ENCODE data around the gene USP3.

Gene USP3

GRCh38 chr15:63593705-63594671 lies 89.6 kb downstream of the USP3 start:
- no peak for DNase-seq (ENCODE audit: low read depth)

- DNase-seq (ENCODE audit: low read depth): no peak
These were observed 90.7 kb downstream of the USP3 start for GRCh38 chr15:63595065-63595464.

- no peak for DNase-seq (ENCODE audit: low read depth)
These were observed 91.3 kb downstream of the USP3 start for GRCh38 chr15:63595688-63596087.

- peak; percentile 26 for DNase-seq (ENCODE audit: low read depth)
These were observed 92.3 kb downstream of the USP3 start for GRCh38 chr15:63596676-63597037.

- DNase-seq (ENCODE audit: low read depth): no peak
These were observed 92.8 kb downstream of the USP3 start, which contains the start of gene FBXL22 for GRCh38 chr15:63597038-63597790. TSS of gene FBXL22 (plus strand) at chr15:63597387. CDS start at chr15:63597393, 6 bp downstream.

GRCh38 chr15:63597821-63598220 lies 93.4 kb downstream of the USP3 start:
- no peak for DNase-seq (ENCODE audit: low read depth)

- DNase-seq (ENCODE audit: low read depth): no peak
These were observed 94.3 kb downstream of the USP3 start for GRCh38 chr15:63598473-63599400.

- no peak for DNase-seq (ENCODE audit: low read depth)
These were observed 95.1 kb downstream of the USP3 start for GRCh38 chr15:63599401-63600000.

- DNase-seq (ENCODE audit: low read depth): no peak
These were observed 95.7 kb downstream of the USP3 start for GRCh38 chr15:63600001-63600615.

- peak; percentile 57 for DNase-seq (ENCODE audit: low read depth)
These were observed 96.2 kb downstream of the USP3 start for GRCh38 chr15:63600616-63601025.

- no peak for DNase-seq (ENCODE audit: low read depth)
These were observed 96.8 kb downstream of the USP3 start for GRCh38 chr15:63601026-63601703.

GRCh38 chr15:63601704-63602185 lies 97.4 kb downstream of the USP3 start:
- no peak for DNase-seq (ENCODE audit: low read depth)

- DNase-seq (ENCODE audit: low read depth): no peak
These were observed 98.2 kb downstream of the USP3 start for GRCh38 chr15:63602595-63602994.

- DNase-seq (ENCODE audit: low read depth): no peak
These were observed 99.1 kb downstream of the USP3 start for GRCh38 chr15:63603516-63603915.

- DNase-seq (ENCODE audit: low read depth): no peak
These were observed 99.9 kb downstream of the USP3 start for GRCh38 chr15:63604281-63604680.

GRCh38 chr15:63605036-63605435 lies 100.6 kb downstream of the USP3 start:
- DNase-seq (ENCODE audit: low read depth): no peak

- DNase-seq (ENCODE audit: low read depth): no peak
These were observed 101.4 kb downstream of the USP3 start for GRCh38 chr15:63605816-63606215.

- DNase-seq (ENCODE audit: low read depth): no peak
These were observed 101.9 kb downstream of the USP3 start for GRCh38 chr15:63606308-63606707.

GRCh38 chr15:63608989-63609388 lies 104.6 kb downstream of the USP3 start:
- no peak for DNase-seq (ENCODE audit: low read depth)

- DNase-seq (ENCODE audit: low read depth): no peak
These were observed 105.1 kb downstream of the USP3 start for GRCh38 chr15:63609448-63609847.

Data from GM04503 (cell line).